ENCODE measurements around the gene NXPE3. TPM values are rescaled to one million over a fixed set of nuclear protein-coding genes. Genes with fewer than 3 reads are reported as not detected.

NXPE3 gene
- total and polyA plus RNA-seq, 9 of the 15 experiments (the other 6 are each of a cell fraction or from before 2014, with no cell fraction given), result 0.25 to 2.5 (median 0.95) TPM

GRCh38 chr3:101848754-101849713 is 70.0 kb downstream of the NXPE3 start, which contains the start of gene NFKBIZ (continued):
- TF ChIP-seq UBTF (IDR thresholded peaks at IDR 0.05; ENCODE audit: borderline replicate concordance in 1 of 2, low read depth in 2 of 2, low read length in 2 of 2), result peak; percentile 40 to 71; a peak in 1 of 4 replicates
- TF ChIP-seq CTCF (IDR thresholded peaks at IDR 0.05 in 2 of 3, conservative IDR thresholded peaks at IDR 0.05 in 1 of 3; ENCODE audit: insufficient read depth in 2 of 3, low read depth in 1 of 3, low read length in 3 of 3), result no peak
- TF ChIP-seq CTBP1 (IDR thresholded peaks at IDR 0.05; ENCODE audit: borderline replicate concordance), result peak; percentile 81
- TF ChIP-seq ZC3H8 (IDR thresholded peaks at IDR 0.05), result no peak
- TF ChIP-seq ETS1 (conservative IDR thresholded peaks at IDR 0.05; ENCODE audit: control insufficient read depth, low read depth, low read length), result peak; percentile 68
- no peak for TF ChIP-seq HMGXB4 (CRISPR knock-in tag; IDR thresholded peaks at IDR 0.05)
- TF ChIP-seq TAL1 (IDR thresholded peaks at IDR 0.05), result no peak
- peak; percentile 81 for TF ChIP-seq TAF1 (IDR thresholded peaks at IDR 0.05; ENCODE audit: control insufficient read depth, extremely low read depth, insufficient read depth, low read length, severe bottlenecking)
- peak; percentile 78 for TF ChIP-seq VEZF1 (CRISPR knock-in tag; IDR thresholded peaks at IDR 0.05)
- TF ChIP-seq KDM5B (IDR thresholded peaks at IDR 0.05; ENCODE audit: insufficient replicate concordance, low read depth, low read length), result peak; percentile 88

All from K562 (cell line).